MV-4-11 (cell line): ENCODE data around the gene ANO6.
"Not testable (repeated sequence)": the region's sequence is repeated elsewhere in the genome, so short reads cannot be mapped to it uniquely, and the experiment has no call there.

Source experiments
- DNase-seq: peaks from one replicate; lab custom pipeline; 2025; lab: John Stamatoyannopoulos, UW

ANO6 gene

DNA sequence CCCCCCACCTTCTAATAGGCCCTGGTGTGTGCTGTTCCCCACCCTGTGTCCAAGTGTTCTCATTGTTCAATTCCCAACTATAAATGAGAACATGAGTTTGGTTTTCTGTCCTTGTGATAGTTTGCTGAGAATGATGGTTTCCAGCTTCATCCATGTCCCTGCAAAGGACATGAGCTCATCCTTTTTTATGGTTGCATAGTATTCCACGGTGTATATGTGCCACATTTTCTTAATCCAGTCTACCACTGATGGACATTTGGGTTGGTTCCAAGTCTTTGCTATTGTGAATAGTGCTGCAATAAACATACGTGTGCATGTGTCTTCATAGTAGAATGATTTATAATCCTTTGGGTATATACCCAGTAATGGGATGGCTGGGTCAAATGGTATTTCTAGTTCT lies 20.5 kb downstream of the ANO6 start:
- not testable (repeated sequence) for DNase-seq

DNA sequence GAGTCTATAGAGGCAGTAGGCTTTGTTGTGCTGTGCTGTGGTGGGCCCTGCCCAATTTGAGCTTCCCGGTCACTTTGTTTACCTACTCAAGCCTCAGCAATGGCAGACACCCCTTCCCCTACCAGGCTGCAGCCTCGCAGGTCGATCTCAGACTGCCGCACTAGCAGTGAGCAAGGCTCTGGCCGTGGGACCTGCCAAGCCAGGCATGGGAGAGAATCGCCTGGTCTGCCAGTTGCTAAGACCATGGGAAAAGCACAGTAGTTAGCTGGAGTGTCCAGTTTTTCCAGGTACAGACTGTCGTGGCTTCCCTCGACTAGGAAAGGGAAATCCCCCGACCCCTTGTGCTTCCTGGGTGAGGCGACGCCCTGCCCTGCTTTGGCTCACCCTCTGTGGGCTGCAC lies 26.3 kb downstream of the ANO6 start:
- no peak for DNase-seq

DNA sequence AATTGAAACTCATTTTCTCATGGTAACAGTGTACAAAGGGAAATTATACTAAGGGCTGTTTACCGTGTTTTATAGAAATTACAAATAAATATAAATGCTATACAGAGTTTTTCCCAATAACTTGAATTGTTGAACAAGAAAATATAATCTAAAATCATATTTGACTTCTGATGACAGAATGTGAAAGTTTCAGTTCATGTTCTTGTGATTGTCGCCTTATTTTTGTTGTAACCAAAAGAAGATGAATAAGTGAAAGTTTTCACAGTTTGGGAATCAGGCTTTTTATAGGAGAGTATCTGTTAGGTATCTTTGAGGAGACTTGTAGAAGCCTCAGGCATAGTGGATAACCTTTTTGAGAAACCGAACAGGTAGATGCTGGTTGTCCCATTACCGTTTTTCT lies 28.1 kb downstream of the ANO6 start:
- peak; percentile 1 for DNase-seq

DNA sequence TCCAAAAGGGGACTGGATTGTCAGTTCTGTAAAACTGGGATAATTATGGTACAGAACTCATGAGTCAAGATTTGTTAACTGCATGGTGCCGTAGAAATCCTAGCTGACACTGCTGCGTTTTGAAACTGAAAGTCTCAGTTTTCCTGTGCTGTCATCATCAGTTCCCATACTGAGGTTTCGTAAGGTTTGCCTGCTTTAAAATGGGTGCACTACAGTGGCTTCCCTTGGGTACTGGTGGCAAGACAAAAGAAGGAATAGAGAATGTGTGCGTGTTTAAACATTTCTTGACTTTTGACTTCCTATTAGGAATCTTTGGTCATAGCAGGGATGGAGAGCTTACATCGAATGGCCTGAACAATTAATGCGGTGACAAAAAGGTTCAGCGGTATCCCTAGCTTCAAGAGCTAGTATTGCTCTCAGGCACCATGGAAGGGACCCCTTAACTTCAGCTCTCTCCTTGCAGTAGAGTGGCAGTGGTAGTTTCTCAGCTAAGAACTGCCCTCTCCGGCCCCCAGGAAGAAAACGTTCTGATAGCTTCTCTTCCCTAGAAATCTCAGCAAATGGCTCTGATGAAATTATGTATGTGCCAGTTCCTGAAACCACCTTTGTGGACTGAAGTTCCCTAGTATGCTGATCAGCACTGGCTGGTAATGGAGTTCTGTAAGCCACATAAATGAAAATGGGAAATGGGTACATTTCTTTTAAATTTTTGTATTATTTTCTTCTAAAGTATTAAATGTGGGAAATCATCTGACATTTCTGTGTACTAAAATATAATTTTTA lies 28.9 kb downstream of the ANO6 start:
- DNase-seq, result peak; percentile 86

DNA sequence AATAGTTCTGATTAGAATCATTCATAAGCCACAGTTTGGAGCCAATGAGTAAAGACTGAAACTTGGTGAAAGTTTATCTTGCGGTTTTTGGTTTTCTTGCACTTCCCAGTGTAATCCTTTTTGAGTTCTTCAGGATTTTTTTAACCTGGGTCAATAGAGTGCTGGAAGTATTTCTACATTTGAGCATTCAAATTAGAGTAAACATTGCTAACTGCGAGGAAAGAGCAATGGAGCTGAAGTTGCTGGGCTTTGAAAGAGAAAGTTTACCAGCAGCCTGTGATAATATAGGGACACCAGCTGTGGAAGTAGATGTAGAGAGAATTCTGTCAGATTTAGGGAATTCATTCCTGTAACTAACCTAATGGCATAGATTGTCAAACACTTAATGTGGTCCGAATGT lies 30.3 kb downstream of the ANO6 start:
- DNase-seq, result peak; percentile 41

DNA sequence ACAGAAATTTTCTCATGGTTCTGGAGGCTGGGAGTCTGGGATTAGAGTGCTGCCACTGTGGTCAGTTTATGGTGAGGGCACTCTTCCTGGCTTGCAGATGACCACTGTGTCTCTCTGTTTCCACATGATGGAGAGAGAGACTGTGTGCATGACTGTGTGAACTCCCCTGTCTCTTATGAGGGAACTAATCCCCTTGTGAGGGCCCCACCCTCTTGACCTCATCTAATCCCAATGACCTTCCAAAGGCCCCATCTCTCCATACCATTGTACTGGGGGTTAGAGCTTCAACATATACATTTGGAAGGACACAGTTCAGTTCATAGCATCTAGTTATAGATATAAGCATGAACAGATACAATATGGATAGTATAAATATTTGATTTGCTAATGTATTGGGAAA lies 31.7 kb downstream of the ANO6 start:
- DNase-seq, result no peak

DNA sequence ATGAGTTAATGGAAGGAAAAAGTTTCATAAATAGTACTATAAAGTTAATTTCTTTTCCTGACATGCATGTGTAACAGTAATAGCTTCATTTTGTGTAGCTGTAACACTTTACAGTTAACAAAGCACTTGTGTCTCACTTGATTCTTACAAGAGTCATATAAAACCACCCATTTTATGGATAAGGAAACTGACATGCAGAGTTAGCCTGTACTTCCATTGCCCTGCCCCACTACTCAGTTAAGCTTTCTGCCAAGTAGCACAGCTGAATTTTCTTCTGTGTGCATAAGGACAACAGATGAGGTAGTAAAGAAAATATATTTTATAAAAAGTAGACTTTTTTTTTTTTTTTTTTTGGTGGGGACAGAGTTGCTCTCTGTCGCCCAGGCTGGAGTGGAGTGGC lies 32.2 kb downstream of the ANO6 start:
- DNase-seq, result no peak

DNA sequence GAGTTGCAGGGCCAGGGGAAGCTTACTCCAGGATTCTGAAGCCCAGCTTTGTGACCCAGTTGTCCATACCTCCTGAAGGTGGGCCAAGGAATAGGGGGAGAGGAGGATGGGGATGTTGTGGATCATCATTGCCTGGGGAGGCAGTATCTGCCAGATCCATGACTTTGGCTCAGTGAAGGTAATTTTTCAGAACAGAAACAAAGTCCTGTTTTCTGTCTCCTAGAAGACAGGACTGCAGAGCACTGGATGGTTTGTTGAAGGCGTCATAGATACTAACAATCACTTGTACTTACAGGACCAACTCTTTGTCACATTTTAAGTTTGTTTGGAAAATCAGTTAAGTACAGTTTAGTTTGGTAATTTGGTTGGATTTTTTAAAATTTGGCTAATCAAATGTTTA lies 38.4 kb downstream of the ANO6 start:
- no peak for DNase-seq

DNA sequence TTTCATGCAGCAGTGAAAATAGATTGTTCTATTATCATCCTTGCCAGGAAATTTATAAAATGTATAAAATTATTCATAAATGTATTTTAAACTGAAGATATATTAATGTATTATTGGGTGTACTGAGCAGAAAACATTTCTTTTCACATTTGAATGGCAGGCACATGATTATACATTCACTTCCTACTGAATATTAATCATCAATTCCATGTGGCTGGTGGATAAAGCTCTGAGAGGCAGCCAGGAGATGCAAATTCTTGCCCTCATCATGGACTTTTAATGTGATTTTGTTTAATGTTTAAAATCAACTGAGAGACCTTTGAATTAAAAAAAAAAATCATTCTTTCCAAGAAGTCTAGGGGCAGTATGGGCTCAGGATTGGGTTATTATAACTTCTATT lies 40.8 kb downstream of the ANO6 start:
- no peak for DNase-seq

DNA sequence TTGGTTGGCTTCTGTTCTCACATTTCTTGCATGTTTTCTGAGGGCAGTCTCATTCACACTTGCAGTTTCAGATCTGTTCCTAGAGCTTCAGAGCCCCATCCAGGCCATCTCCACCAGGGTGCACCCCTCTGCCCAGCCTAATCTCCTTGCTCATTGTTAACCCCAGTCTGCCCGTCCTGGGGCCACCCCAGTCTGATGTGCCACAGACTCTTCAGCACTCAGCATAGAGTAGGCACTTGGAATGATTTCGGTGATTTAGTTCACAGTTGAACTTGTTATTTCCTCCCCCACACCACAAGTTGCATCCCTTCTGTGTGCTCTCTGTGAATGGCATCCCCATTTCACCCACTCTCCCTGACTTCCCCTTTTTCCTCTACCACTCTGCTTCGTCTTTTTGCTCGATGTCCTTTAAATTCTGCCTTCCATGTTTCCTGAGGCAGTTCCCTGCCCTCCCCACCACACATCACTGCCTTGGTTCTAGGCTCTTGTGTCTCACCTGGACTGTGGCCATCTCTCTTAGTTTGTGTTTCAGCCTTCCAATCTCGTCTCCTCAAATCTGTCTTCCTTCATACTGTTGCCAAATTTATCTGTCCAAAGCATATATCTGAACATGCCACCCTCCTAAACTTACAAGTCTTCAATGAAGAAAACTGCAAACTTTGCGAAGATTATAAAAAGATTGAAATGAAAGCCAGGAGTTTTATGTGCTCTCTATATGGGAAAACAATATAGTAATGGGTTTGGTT lies 41.5 kb downstream of the ANO6 start:
- DNase-seq, result peak; percentile 92

DNA sequence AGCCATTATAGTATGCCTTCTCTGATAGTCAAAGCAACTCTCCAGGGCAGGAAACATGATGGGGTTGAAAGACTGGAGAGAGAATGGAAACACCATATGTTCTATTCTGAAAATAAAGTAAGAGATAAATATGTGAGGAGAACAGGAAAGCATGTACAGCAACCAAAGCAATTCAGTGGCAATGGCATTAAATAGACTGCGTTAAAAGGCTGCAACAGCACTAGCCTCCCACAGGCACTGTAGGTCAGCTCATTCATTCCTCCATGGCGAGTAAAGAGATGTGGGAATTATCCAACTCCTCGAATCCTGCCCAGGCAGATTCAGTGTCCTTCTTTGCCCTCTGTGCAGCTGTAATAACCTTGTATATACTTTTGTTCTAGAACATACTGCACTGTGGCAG lies 43.8 kb downstream of the ANO6 start:
- no peak for DNase-seq

DNA sequence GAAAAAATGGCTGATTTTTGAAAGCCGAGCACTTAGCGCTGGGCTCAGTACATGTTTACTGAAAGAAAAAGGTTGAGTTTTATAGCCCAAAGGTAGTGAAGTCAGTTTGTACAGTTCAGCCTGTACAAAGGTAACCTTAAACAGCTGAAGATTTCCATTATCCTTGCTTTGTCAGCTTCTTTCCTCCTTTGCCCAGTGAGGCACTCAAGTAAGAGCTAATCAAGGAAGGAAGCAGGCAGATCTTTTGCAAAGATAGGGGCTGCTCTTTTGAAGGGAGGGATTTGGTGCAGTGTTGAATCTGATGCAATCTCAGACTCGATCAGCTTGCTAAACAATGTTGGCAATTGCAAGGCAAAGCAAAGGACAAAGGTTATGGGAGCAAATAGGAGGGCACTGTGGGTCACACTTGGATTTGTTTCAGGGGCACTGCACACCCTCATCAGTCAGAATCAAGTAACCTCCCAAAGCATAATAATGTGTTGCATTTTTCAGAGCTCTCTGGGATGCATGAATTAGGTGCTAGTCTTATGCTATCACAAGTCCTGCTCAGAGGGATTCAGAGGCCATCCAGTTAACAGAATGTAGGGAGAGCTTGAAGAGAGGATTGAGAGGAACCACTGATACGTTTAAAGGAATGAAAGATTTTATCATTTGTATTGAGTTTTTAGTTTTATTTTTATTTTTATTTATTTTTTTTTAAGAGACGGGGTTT lies 44.4 kb downstream of the ANO6 start:
- DNase-seq, result peak; percentile 37

DNA sequence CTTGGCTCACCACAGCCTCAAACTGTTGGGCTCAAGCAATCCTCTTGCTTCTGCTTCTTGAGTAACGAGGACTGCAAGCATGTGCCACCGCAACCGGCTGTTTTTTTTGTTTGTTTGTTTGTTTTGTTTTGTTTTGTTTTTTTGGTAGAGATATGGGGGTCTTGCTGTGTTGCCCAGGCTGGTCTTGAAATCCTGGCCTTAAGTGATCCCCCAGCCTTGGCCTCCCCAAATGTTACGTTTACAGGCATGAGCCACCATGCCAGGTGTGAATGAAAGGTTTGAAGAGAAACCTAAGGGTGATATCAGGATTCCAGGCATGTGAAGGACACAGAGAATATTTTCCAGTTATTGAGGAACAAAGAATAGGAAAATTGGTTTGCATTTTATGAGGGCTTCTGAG lies 45.0 kb downstream of the ANO6 start:
- DNase-seq, result no peak

DNA sequence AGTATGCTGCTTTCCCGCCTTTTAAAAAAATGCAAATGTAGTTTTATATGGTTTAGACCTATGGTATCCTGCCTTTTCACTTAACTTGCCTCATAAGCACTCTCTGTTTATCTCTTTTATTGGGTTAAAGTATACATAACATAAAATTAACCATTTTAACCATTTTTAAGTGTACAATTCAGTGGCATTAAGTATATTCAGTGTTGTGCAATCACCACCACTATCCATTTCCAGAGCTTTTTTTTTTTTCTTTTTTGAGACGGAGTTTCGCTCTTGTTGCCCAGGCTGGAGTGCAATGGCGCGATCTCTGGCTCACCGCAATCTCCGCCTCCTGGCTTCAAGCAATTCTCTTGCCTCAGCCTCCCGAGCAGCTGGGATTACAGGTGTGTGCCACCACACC lies 46.3 kb downstream of the ANO6 start:
- not testable (repeated sequence) for DNase-seq

DNA sequence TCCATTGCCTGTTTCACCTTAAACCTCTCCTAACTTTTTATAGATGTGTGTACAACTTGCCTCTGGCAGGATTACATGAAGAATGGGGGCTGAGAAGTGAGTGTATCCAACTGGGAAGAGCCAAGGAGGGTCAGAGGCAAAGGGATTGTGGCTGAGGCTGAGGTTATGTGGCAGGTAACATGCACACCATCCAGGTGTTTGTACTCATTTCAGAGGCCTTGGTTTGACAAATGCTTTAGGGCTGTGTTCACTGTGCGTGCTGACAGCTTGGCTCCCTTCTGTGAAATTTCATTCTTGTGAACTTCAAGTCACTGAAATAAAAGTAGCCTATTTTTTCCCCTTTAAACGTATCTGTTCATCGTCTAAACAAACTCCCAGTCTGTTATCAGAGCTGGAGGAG lies 47.7 kb downstream of the ANO6 start:
- DNase-seq, result no peak

DNA sequence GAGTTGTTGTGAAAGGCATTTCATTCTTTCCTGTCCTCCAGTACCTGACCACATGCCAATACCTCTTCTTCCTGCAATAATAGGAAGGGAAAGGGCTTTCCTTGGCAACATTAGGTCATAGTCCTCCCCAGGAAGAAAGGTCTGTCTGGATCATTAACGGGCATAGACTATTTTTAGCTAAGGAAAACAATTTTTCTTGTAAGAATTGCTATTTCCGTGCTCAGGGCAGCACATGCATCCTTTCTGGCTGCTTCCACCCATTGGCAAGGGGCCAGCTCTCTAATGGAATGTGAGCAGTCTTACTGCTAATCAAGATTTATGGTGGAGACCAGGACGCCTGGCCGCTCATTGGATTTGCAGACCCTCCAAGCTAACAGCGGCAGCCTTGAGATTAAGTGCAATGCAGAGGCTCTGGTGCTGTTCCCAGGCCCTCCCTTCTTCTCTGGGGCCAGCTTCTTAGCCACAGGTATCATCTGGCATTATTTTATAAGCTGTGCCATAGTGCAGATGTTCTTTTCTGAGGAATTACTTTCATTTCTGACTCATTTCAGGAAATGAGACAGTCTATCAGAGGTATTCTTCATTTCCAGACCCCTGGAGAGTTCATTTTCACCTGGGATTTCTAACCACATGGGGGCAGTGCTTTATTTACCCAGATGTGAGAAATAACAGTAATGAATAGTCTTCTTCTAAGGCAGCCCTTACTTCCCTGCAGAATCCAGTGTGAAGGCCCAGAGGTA lies 52.9 kb downstream of the ANO6 start:
- no peak for DNase-seq

DNA sequence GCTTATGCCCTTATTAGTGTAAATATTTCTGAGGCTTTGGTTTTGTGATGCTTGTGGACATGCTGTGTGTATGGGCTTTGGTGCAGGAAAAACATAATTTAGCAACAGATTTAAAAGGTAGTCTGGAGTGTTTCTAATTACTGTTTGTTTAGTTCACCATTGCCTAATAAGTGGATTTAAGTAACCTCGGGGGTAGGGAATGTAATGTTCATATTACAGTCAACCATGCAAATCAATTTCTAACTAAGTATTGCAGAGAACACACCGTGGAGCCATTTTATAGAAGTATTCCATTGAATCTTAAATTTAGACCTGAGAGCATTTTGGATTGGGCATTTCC lies 53.5 kb downstream of the ANO6 start:
- no peak for DNase-seq

DNA sequence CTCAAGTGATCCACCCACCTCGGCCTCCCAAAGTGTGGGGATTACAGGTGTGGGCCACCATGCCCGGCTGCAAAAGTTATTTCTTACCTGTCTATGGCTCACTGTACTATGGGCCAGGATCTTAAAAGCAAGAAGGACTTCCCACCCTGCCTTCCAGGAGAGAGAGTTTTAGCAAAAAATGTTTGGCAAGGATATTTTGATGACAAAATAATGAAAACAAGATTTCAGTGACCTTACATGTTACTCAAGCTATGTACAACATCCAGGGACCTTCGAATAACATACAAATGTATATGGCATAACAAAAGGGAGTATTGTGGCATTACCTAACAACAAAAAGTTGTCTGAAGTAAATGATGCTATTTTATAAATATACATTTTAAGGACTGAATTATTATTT lies 55.1 kb downstream of the ANO6 start:
- no peak for DNase-seq

DNA sequence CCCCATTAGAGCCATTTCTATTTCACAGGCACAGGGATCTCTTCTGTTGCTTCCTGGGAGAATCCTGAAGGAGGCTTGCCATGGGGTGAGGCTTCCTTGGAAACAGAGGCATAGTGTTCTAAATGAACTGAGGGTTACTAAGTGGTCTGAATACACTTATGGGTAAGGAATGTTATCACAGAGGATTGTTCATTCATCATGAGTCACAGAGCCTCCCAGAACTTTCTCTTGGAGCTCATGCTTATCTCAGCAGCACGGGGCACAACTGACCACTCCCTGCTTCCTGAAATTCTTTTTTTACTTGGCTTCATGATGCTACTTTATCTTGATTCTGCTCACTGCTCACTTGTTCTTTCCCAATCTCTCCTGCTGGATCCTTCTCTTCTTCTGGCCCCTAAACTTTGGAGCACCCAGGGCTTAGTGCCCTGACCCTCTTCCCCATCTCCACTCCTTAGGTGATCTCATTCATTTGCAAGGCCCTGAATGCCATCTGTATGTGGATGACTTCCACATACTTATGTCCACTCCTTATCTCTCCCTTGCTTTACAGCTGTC lies 57.9 kb downstream of the ANO6 start:
- no peak for DNase-seq

DNA sequence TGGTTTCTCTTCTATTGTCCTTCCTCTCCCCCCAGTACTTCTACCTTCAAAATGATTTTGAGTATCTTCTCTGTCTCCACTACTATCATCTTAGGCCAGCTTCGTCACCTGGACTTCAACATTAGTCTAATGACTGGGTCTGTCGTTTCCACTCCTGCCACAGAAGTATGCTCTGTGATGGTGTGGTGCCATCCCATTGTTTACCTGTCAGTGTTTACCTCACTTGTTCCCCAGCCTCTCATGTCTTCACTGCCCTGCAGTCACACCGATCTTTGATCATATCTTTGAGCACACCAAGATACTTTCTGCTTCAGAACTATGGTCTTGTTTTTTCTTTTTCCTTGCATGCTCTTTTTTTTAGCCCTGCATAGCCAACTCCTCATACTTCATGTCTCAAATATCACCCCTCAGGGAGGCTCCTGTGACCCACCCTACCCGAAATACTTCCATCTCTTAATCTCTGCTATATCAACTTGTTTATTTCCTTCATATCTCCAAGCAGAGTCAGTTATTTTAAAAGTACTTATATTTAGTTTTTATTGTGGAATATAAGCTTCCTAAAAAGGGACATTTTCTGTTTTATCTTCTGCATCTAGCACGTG lies 60.4 kb downstream of the ANO6 start:
- no peak for DNase-seq

DNA sequence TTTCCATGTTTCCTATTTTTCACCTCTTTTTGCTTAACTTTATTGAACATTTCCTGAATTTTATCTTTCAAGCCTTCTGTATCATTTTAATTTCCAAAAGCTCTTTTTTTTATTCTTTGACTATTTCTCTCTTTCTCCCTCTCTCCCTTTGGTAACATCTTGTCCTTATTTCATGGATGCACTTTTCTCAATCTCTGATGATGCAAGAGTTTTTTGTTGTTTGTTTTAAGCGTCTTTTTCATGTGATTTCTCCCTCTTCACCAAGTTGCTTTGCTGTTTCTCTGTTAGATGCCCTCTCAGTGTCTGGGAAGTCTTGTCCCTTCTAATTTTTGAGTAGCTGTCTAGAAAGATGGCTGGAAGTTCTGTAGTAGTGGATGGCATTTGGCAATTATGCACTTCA lies 62.6 kb downstream of the ANO6 start:
- no peak for DNase-seq
